NT2/D1 (cell line): ENCODE results near the gene NACC2.
"Not testable (repeated sequence)": the region's sequence is repeated elsewhere in the genome, so short reads cannot be mapped to it uniquely, and the experiment has no call there.

ENCODE experiments used
- DNase-seq: peaks from one replicate; pipeline ENCODE4 v3.0.0-alpha.2; 2011; ENCODE audit warnings: low read depth, low spot score
- H3K27me3 ChIP-seq: 2 replicates; pipeline ENCODE4 v1.6.0; 2011; ENCODE audit warnings: mild to moderate bottlenecking; ENCODE audit not compliant: insufficient read length, insufficient read depth
- H3K36me3 ChIP-seq: 2 replicates; pipeline ENCODE4 v1.6.1; 2011; ENCODE audit warnings: mild to moderate bottlenecking, low read length, mixed read lengths; ENCODE audit not compliant: insufficient read depth, insufficient read length
- H3K4me1 ChIP-seq: 2 replicates; pipeline ENCODE4 v1.5.1; 2011; ENCODE audit not compliant: insufficient read depth, insufficient read length
- H3K4me3 ChIP-seq: 2 replicates; pipeline ENCODE4 v1.5.1; 2011; ENCODE audit warnings: low read depth; ENCODE audit not compliant: insufficient read length
- H3K9ac ChIP-seq: 2 replicates; pipeline ENCODE4 v1.6.0; 2011; ENCODE audit warnings: low read depth; ENCODE audit not compliant: insufficient read length
- H3K9me3 ChIP-seq: 2 replicates; pipeline ENCODE4 v1.5.1; 2011; ENCODE audit warnings: mild to moderate bottlenecking, low read length; ENCODE audit not compliant: insufficient read depth
- SUZ12 ChIP-seq: IDR thresholded peaks from 2 replicates; pipeline ENCODE4 v1.6.1; 2011; ENCODE audit not compliant: insufficient read length, insufficient read depth; ENCODE audit errors: extremely low read depth
- YY1 ChIP-seq: IDR thresholded peaks from 2 replicates; pipeline ENCODE4 v1.6.1; 2011; ENCODE audit not compliant: insufficient read length, insufficient read depth
- ZNF274 ChIP-seq: IDR thresholded peaks from 2 replicates; pipeline ENCODE4 v1.6.1; 2011; ENCODE audit warnings: mild to moderate bottlenecking, low read depth, low read length

Gene NACC2

DNA sequence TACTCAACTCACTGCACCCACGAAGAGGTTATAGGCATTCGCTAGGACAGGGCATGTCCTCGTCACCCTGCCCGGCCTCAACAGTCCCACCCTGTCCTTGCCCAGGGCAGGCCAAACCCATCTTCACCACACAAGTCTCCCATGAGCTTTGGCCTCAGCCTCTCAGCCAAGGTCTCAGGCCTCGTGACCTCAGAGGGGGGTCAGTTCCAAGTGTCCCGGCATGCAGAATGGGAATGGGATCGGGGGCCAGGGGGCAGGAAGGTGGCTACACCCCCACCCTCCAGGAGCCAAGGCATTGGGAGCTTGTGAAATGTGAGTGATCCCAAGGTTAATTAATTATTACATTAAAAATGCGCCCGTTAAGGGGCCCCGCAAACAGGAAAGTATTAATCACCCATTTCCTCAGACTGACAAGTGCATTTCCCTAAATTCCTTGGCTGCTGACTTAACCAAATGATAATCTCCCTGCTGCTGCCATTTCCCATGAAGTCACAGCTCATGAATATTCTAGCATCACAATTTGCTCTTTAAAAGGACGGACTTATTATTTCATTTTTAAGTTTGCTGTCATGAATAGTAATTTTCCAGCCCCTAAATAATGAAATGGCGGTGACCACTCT lies 125.9 kb downstream of the NACC2 start:
- Histone ChIP-seq H3K4me1 (peaks cover 25% of the 10 kb centered on the region), H3K9ac (no peak overlapping the region), H3K27me3 (peaks cover 9% of the 10 kb centered on the region), H3K36me3 (no peaks in the 10 kb centered on the region), H3K9me3 (no peaks in the 10 kb centered on the region), H3K4me3 (no peak overlapping the region)
- TF ChIP-seq YY1 (no peak), SUZ12 (no peak), ZNF274 (no peak)
- DNase-seq = no peak

- no peaks in the 10 kb centered on the region for H3K9me3 ChIP-seq
- no peaks in the 10 kb centered on the region for H3K36me3 ChIP-seq
- H3K27me3 ChIP-seq = peaks cover 9% of the 10 kb centered on the region
- peaks cover 25% of the 10 kb centered on the region for H3K4me1 ChIP-seq
- no peak overlapping the region for H3K4me3 ChIP-seq
- TF ChIP-seq YY1 (no peak), ZNF274 (no peak), SUZ12 (no peak)
- no peak overlapping the region for H3K9ac ChIP-seq
- DNase-seq = no peak
These were observed 126.5 kb downstream of the NACC2 start for GRCh38 chr9:135968601-135969000.

DNA sequence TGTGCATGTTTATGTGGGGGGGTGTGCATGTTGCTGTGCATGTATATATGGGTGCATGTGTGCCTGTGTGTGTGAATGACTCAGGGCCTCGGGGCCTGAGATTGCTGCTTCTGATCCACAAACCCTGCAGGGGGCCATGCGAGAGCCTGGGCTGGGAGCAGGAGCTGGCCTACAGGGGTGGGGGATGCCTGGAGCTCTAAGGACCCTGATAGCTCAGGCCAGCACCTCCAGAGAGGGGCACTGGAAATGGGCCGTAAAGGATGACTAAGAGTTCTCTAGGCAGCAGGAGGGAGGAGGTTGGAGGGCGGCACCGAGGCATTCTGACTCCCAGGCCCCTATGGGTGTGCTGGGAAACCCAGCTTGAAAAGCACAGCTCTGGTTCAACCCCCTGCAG lies 127.0 kb downstream of the NACC2 start:
- DNase-seq = no peak
- Histone ChIP-seq H3K4me3 (no peak overlapping the region), H3K9ac (peak overlapping the region; percentile 23), H3K9me3 (no peaks in the 10 kb centered on the region), H3K36me3 (no peaks in the 10 kb centered on the region), H3K27me3 (peaks cover 5% of the 10 kb centered on the region), H3K4me1 (peaks cover 25% of the 10 kb centered on the region)
- TF ChIP-seq SUZ12 (no peak), YY1 (no peak), ZNF274 (no peak)

GRCh38 chr9:135966916-135967260 lies 128.2 kb downstream of the NACC2 start:
- DNase-seq, H3K9me3 ChIP-seq, H3K4me3 ChIP-seq, H3K36me3 ChIP-seq, H3K27me3 ChIP-seq: not testable (repeated sequence)
- Histone ChIP-seq H3K4me1 (peaks cover 25% of the 10 kb centered on the region), H3K9ac (peak overlapping the region; percentile 50)

DNA sequence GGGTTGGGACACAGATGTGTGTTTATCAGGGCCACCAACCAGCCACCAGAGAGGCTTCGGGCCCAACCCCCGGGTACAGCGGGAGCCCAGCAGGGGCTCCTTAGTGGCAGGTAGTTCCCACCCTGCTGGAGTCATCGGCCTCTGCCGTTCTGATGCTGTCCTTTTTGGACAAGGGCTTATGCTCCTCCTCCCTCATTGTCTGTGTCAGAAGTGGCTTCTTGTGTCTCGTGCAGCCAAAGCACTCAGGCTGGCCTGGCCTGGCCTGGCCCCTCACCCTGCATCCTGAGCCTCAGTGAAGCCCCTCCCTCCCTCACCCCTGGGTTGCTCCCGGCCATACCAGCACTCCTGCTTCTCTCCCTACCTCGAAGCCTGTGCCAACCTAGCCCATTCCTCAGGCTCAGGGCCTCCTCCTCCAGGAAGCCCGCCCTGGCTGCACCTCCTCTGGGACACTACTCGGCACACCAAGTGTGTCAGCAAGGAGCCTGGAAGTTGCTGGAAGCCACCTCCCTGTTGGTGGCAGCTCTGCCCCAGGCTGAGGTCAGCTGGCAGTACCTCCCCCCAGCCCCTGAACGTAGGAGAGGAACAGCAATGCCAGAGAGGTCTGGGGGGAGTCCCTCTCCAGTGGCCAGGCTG lies 129.8 kb downstream of the NACC2 start:
- TF ChIP-seq YY1 (no peak), ZNF274 (no peak), SUZ12 (no peak)
- no peak for DNase-seq
- peak overlapping the region; percentile 57 for H3K9ac ChIP-seq
- no peak overlapping the region for H3K4me3 ChIP-seq
- peaks cover 2% of the 10 kb centered on the region for H3K27me3 ChIP-seq
- H3K4me1 ChIP-seq = peaks cover 20% of the 10 kb centered on the region
- H3K9me3 ChIP-seq = no peaks in the 10 kb centered on the region
- no peaks in the 10 kb centered on the region for H3K36me3 ChIP-seq

GRCh38 chr9:135963938-135964337 lies 131.2 kb downstream of the NACC2 start:
- no peak for DNase-seq
- H3K4me1 ChIP-seq = peaks cover 25% of the 10 kb centered on the region
- H3K4me3 ChIP-seq = no peak overlapping the region
- H3K9ac ChIP-seq = no peak overlapping the region
- H3K36me3 ChIP-seq = peaks cover 3% of the 10 kb centered on the region
- H3K9me3 ChIP-seq = no peaks in the 10 kb centered on the region
- TF ChIP-seq SUZ12 = no peak
- TF ChIP-seq YY1 = no peak
- TF ChIP-seq ZNF274 = no peak
- H3K27me3 ChIP-seq = no peaks in the 10 kb centered on the region

GRCh38 chr9:135963338-135963737 lies 131.8 kb downstream of the NACC2 start:
- H3K4me3 ChIP-seq = no peak overlapping the region
- H3K36me3 ChIP-seq = peaks cover 7% of the 10 kb centered on the region
- no peak for DNase-seq
- H3K27me3 ChIP-seq = no peaks in the 10 kb centered on the region
- no peaks in the 10 kb centered on the region for H3K9me3 ChIP-seq
- TF ChIP-seq YY1 (no peak), ZNF274 (no peak), SUZ12 (no peak)
- no peak overlapping the region for H3K9ac ChIP-seq
- H3K4me1 ChIP-seq = peaks cover 25% of the 10 kb centered on the region

DNA sequence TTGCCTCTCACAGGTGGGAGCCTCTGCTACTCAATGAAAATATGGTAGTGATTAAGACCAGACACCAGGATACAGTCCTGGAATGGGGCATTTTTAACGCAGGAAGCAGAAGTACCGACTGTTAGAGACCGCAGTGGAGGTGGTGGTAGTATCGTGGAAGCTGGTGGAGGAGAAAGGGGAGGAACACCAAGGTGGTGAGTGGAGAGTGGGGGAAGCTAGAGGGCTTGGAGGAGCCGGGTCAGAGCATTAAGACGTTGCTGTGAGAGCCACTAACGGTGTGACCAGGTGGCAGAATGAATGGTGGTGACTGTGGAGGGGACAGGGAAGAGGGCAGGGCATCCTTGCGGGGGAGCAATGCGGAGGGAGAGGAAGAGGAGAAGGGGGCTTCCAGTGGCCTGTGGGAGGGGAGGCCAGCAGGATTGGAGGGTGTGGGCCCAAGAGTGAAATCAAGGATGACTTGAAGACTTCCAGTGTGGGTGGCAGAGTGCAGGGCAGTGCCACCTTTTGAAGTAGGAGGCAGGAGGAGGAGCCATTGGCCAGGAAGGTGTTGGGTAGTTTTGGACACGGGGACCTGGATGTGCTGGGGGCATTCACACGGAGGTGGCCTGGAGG lies 132.3 kb downstream of the NACC2 start:
- TF ChIP-seq ZNF274 (no peak), SUZ12 (no peak), YY1 (no peak)
- Histone ChIP-seq H3K4me1 (peaks cover 20% of the 10 kb centered on the region), H3K9ac (no peak overlapping the region), H3K36me3 (peaks cover 9% of the 10 kb centered on the region), H3K4me3 (no peak overlapping the region), H3K9me3 (no peaks in the 10 kb centered on the region), H3K27me3 (no peaks in the 10 kb centered on the region)
- no peak for DNase-seq
